ENCODE data around the gene KCTD3.

Gene KCTD3

DNA sequence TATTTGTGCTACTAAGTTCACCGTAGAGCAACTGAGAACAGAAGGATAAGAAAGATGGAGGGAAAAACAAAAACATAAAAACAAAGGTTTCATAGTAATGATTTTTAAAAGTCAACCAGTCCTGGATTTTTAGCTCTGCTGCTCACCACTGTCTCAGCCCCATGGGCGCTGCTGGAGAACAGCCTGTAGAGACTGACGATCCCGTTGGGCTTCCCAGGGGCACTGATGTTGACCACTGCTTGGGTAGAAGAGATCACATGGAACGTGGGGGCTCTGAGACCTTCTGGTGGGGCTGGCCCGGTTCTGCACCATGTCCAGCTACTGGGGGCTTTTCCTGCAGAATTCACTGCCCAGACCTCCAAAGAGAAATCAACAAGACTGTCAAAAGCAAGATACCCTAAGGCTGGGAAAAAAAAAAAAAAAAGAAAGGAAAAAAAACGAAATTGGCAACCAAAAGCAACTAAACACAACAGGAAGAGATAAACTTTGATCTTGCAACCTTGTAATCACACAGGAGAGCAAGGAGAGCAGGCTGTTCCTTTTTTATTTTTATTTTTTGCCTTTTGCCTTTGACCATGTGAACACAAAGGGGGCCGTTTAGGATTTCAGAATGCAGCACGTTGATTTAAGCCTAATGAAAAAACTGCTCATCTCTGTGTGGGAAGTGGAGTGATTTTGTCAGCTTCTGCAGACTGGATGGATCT, 83.5 kb downstream of the KCTD3 start:
- Histone ChIP-seq H3K27ac (ENCODE audit: extremely low read depth, low read depth, low read length) (no peak overlapping the region), H3K9me3 (ENCODE audit: control insufficient read depth, insufficient read depth, low read depth, low read length) (no peaks in the 10 kb centered on the region), H3K36me3 (ENCODE audit: control insufficient read depth in 2 of 2, insufficient read depth in 1 of 2, low read length in 2 of 2) (no peaks in the 10 kb centered on the region), H3K4me3 (ENCODE audit: low read depth, low read length) (no peak overlapping the region), H3K4me1 (ENCODE audit: control insufficient read depth, insufficient read depth, low read length) (no peaks in the 10 kb centered on the region)
- ChIA-PET CTCF (interaction anchor here (0.6 kb wide), 1 partner anchor 1035 kb away, joined by 4 read pairs; no protein-coding TSS in a partner anchor), POLR2A (no interaction called here)
- TF ChIP-seq, protein P1, sequence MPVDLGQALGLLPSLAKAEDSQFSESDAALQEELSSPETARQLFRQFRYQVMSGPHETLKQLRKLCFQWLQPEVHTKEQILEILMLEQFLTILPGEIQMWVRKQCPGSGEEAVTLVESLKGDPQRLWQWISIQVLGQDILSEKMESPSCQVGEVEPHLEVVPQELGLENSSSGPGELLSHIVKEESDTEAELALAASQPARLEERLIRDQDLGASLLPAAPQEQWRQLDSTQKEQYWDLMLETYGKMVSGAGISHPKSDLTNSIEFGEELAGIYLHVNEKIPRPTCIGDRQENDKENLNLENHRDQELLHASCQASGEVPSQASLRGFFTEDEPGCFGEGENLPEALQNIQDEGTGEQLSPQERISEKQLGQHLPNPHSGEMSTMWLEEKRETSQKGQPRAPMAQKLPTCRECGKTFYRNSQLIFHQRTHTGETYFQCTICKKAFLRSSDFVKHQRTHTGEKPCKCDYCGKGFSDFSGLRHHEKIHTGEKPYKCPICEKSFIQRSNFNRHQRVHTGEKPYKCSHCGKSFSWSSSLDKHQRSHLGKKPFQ (tag by site-specific recombination; IDR thresholded peaks at IDR 0.05): no peak
- TF ChIP-seq ZNF10 (tag by site-specific recombination; IDR thresholded peaks at IDR 0.05): no peak
- TF ChIP-seq ZBTB21 (tag by site-specific recombination; IDR thresholded peaks at IDR 0.05): no peak
- no peak for TF ChIP-seq GLI2 (tag by site-specific recombination; IDR thresholded peaks at IDR 0.05; ENCODE audit: borderline replicate concordance, low read depth)
- TF ChIP-seq ZNF777 (tag by site-specific recombination; IDR thresholded peaks at IDR 0.05; ENCODE audit: borderline replicate concordance): no peak
- TF ChIP-seq ZNF555 (tag by site-specific recombination; conservative IDR thresholded peaks at IDR 0.05): no peak
- no peak for TF ChIP-seq ZSCAN16 (tag by site-specific recombination; IDR thresholded peaks at IDR 0.05)

DNA sequence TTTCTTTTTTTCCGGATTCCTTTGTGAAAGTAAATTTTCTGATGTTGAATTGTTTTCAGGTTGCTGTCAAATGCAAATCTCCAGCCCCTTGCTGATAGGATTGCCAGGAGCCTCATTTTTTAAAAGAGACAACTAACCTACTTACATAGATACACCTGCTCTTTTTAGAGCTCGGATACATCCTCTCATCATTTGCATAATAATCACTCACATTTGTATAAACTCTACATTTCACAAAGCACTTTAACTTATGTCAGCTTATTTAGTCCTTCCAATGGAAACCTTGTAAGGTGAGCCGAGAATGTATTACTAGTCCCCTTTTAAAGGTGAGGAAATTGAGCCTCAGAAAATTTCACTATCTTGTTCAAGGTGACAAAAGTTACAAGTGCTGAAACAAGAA, 84.8 kb downstream of the KCTD3 start:
- Histone ChIP-seq H3K27ac (ENCODE audit: extremely low read depth, low read depth, low read length) (no peak overlapping the region), H3K4me3 (ENCODE audit: low read depth, low read length) (no peak overlapping the region)
- CTCF ChIA-PET: no interaction called here

More for the DNA sequence above, 84.8 kb downstream of the KCTD3 start:
- no peaks in the 10 kb centered on the region for H3K36me3 ChIP-seq (ENCODE audit: control insufficient read depth in 2 of 2, insufficient read depth in 1 of 2, low read length in 2 of 2)
- no peaks in the 10 kb centered on the region for H3K4me1 ChIP-seq (ENCODE audit: control insufficient read depth, insufficient read depth, low read length)
- TF ChIP-seq, protein P2, sequence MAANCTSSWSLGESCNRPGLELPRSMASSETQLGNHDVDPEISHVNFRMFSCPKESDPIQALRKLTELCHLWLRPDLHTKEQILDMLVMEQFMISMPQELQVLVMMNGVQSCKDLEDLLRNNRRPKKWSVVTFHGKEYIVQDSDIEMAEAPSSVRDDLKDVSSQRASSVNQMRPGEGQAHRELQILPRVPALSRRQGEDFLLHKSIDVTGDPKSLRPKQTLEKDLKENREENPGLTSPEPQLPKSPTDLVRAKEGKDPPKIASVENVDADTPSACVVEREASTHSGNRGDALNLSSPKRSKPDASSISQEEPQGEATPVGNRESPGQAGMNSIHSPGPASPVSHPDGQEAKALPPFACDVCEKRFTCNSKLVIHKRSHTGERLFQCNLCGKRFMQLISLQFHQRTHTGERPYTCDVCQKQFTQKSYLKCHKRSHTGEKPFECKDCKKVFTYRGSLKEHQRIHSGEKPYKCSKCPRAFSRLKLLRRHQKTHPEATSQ (tag by site-specific recombination; IDR thresholded peaks at IDR 0.05): no peak
- TF ChIP-seq, protein P3, sequence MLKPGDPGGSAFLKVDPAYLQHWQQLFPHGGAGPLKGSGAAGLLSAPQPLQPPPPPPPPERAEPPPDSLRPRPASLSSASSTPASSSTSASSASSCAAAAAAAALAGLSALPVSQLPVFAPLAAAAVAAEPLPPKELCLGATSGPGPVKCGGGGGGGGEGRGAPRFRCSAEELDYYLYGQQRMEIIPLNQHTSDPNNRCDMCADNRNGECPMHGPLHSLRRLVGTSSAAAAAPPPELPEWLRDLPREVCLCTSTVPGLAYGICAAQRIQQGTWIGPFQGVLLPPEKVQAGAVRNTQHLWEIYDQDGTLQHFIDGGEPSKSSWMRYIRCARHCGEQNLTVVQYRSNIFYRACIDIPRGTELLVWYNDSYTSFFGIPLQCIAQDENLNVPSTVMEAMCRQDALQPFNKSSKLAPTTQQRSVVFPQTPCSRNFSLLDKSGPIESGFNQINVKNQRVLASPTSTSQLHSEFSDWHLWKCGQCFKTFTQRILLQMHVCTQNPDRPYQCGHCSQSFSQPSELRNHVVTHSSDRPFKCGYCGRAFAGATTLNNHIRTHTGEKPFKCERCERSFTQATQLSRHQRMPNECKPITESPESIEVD (tag by site-specific recombination; IDR thresholded peaks at IDR 0.05): no peak
- TF ChIP-seq ZNF626 (tag by site-specific recombination; IDR thresholded peaks at IDR 0.05) (no peak), REPIN1 (tag by site-specific recombination; IDR thresholded peaks at IDR 0.05; ENCODE audit: low read depth) (no peak), ZNF423 (tag by site-specific recombination; IDR thresholded peaks at IDR 0.05) (no peak), ZNF48 (tag by site-specific recombination; IDR thresholded peaks at IDR 0.05) (no peak)
- TF ChIP-seq, protein P4, sequence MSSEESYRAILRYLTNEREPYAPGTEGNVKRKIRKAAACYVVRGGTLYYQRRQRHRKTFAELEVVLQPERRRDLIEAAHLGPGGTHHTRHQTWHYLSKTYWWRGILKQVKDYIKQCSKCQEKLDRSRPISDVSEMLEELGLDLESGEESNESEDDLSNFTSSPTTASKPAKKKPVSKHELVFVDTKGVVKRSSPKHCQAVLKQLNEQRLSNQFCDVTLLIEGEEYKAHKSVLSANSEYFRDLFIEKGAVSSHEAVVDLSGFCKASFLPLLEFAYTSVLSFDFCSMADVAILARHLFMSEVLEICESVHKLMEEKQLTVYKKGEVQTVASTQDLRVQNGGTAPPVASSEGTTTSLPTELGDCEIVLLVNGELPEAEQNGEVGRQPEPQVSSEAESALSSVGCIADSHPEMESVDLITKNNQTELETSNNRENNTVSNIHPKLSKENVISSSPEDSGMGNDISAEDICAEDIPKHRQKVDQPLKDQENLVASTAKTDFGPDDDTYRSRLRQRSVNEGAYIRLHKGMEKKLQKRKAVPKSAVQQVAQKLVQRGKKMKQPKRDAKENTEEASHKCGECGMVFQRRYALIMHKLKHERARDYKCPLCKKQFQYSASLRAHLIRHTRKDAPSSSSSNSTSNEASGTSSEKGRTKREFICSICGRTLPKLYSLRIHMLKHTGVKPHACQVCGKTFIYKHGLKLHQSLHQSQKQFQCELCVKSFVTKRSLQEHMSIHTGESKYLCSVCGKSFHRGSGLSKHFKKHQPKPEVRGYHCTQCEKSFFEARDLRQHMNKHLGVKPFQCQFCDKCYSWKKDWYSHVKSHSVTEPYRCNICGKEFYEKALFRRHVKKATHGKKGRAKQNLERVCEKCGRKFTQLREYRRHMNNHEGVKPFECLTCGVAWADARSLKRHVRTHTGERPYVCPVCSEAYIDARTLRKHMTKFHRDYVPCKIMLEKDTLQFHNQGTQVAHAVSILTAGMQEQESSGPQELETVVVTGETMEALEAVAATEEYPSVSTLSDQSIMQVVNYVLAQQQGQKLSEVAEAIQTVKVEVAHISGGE (tag by site-specific recombination; conservative IDR thresholded peaks at IDR 0.05; ENCODE audit: low read depth): no peak
- POLR2A ChIA-PET: no interaction called here
- no peaks in the 10 kb centered on the region for H3K9me3 ChIP-seq (ENCODE audit: control insufficient read depth, insufficient read depth, low read depth, low read length)
